ENCODE data around the gene RASAL3.

GRCh38 chr19:15427991-15428471 is 36.3 kb downstream of the RASAL3 start:
- TF ChIP-seq CTCF (IDR thresholded peaks at IDR 0.05), result no peak
- no peak for TF ChIP-seq POLR2A (IDR thresholded peaks at IDR 0.05)
